Measurements from ENCODE around the gene MLLT10.

MLLT10 gene

GRCh38 chr10:21533467-21534279 is at the start of gene MLLT10:
Gene MLLT10 (plus strand): TSS chr10:21534232. CDS start chr10:21534645, 413 bp downstream.
- peak; percentile 87 for DNase-seq

- DNase-seq: no peak
Observed at GRCh38 chr10:21487416-21488180, 46.4 kb upstream of the MLLT10 start.

- no peak for DNase-seq
Observed at GRCh38 chr10:21488246-21488956, 45.6 kb upstream of the MLLT10 start.

GRCh38 chr10:21488957-21489446 is 45.0 kb upstream of the MLLT10 start:
- no peak for DNase-seq

- DNase-seq: no peak
Observed at GRCh38 chr10:21490028-21490710, 43.9 kb upstream of the MLLT10 start.

GRCh38 chr10:21490711-21491105 is 43.3 kb upstream of the MLLT10 start:
- DNase-seq: no peak

- no peak for DNase-seq
Observed at GRCh38 chr10:21492421-21492820, 41.6 kb upstream of the MLLT10 start.

- no peak for DNase-seq
Observed at GRCh38 chr10:21493784-21494183, 40.2 kb upstream of the MLLT10 start.

GRCh38 chr10:21494191-21495001 is 39.6 kb upstream of the MLLT10 start:
- DNase-seq: peak; percentile 36

- peak; percentile 47 for DNase-seq
Observed at GRCh38 chr10:21495002-21495751, 38.9 kb upstream of the MLLT10 start.

GRCh38 chr10:21495752-21496342 is 38.2 kb upstream of the MLLT10 start:
- peak; percentile 78 for DNase-seq

- DNase-seq: peak; percentile 61
Observed at GRCh38 chr10:21496343-21497176, 37.5 kb upstream of the MLLT10 start.

- DNase-seq: peak; percentile 23
Observed at GRCh38 chr10:21497177-21497807, 36.7 kb upstream of the MLLT10 start.

- no peak for DNase-seq
Observed at GRCh38 chr10:21498377-21498776, 35.7 kb upstream of the MLLT10 start.

GRCh38 chr10:21498986-21499385 is 35.0 kb upstream of the MLLT10 start:
- DNase-seq: no peak

GRCh38 chr10:21499701-21500577 is 34.1 kb upstream of the MLLT10 start:
- peak; percentile 19 for DNase-seq

GRCh38 chr10:21500578-21500910 is 33.5 kb upstream of the MLLT10 start:
- DNase-seq: no peak

- no peak for DNase-seq
Observed at GRCh38 chr10:21501091-21501490, 32.9 kb upstream of the MLLT10 start.

Data from MV-4-11 (cell line).